Left ventricle myocardium inferior (tissue), 1 donor: ENCODE data around the gene ESRRB. TPM values are rescaled to one million over a fixed set of nuclear protein-coding genes. Genes with fewer than 3 reads are reported as not detected.

Experiments used
- DNase-seq: peaks from one replicate; pipeline ENCODE4 v3.0.0-alpha.2; 2020
- H3K27ac ChIP-seq: fragments of 200-600 bp; replicated peaks from 2 replicates; pipeline ENCODE4 v1.8.0; 2021
- H3K27me3 ChIP-seq: fragments of 200-600 bp; 2 replicates; pipeline ENCODE4 v1.8.0; 2021; ENCODE audit warnings: low read depth
- H3K36me3 ChIP-seq: fragments of 200-600 bp; 2 replicates; pipeline ENCODE4 v1.8.0; 2021
- H3K4me1 ChIP-seq: fragments of 200-600 bp; 2 replicates; pipeline ENCODE4 v1.8.0; 2021
- H3K4me3 ChIP-seq: fragments of 200-600 bp; 2 replicates; pipeline ENCODE4 v1.8.0; 2021; ENCODE audit warnings: mild to moderate bottlenecking, moderate library complexity
- H3K9me3 ChIP-seq: fragments of 200-600 bp; replicated peaks from 2 replicates; pipeline ENCODE4 v1.8.0; 2021
- CTCF ChIP-seq: fragments of 200-600 bp; IDR thresholded peaks from 2 replicates; pipeline ENCODE4 v1.8.0; 2021; ENCODE audit warnings: antibody characterized with exemption, mild to moderate bottlenecking, borderline replicate concordance
- intact Hi-C: fragments of 100-400 bp; cut with micrococcal nuclease; formaldehyde crosslinking; loops from one replicate; pipeline ENCODE4 v1.11.0; 2022
- total RNA-seq: library from RNA; stranded (reverse); fragmentation: NEBNext Ultra II Directional; extraction: Animal tissue kit (Norgen Biotek cat#: 25700); gene quantifications from one replicate; pipeline ENCODE4 v1.2.1, GENCODE V29; 2021
- donor health status: DM: no; HTN: yes; CAD: no; lungs with severe emphysema.

Gene ESRRB
- total RNA-seq, 1 donor from 2014 or later: 16.9 TPM

GRCh38 chr14:76450476-76450875, 74.5 kb downstream of the ESRRB start:
- no peaks in the 10 kb centered on the region for H3K9me3 ChIP-seq
- H3K4me3 ChIP-seq: no peak overlapping the region
- no peaks in the 10 kb centered on the region for H3K36me3 ChIP-seq
- intact Hi-C loops: no loop called here
- no peak for DNase-seq
- no peaks in the 10 kb centered on the region for H3K4me1 ChIP-seq
- no peak overlapping the region for H3K27ac ChIP-seq
- TF ChIP-seq CTCF: no peak
- H3K27me3 ChIP-seq: no peaks in the 10 kb centered on the region

DNA sequence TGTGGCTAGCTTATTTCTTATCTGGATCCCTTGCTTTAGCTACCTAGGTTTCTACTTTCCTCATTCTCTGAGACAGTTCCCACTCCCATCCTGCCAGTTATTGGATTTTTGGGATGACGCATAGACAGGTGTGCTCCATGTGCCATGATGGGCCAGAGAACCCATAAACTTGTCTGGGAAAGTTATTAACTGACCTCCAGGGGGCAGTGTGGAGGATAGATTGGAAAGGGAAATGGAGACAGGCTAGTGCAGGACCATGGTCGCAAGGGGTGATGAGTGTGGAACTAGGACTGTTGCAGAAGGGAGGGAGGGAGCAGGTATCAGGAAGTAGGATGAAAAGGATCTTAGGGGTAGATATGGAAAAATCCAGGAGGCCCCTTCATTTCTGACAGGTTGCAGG, 80.3 kb downstream of the ESRRB start:
- intact Hi-C loops: no loop called here

DNA sequence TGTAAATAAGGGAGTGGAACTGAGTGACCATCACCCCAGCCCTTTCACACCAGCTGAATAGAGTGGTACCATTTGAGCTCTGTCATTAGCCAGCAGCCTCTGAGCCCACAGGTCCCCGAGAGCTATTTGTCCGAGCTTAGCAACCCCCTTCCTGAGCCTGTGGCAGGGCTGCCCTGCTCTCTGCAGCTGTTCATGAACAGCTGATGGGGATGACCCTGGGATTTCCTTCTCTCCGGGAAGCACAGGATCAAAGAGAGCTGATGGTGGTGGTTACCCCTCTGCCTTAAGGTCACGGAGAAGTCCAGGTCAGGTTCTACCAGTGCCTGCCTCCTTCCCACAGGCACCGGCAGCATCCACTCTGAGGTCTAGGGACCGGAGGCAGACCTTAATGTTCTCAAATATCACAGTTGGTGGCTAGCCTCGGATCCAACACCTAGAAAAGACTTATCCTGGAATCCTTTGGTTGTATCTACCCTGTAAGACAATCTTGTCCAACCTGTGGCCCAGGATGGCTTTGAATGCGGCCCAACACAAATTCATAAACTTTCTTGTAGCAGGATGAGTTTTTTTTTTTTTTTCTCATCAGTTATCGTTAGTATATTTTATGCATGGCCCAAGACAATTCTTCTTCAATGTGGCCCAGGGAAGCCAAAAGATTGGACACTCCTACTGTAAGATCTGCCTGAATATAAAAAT, 81.1 kb downstream of the ESRRB start:
- intact Hi-C loops: no loop called here

More for the DNA sequence above, 80.3 kb downstream of the ESRRB start:
- Histone ChIP-seq H3K4me3 (no peak overlapping the region), H3K27me3 (no peaks in the 10 kb centered on the region), H3K4me1 (no peaks in the 10 kb centered on the region), H3K36me3 (no peaks in the 10 kb centered on the region), H3K9me3 (no peaks in the 10 kb centered on the region), H3K27ac (no peak overlapping the region)
- peak; percentile 62 for TF ChIP-seq CTCF
- DNase-seq: no peak

GRCh38 chr14:76457841-76458240, 81.9 kb downstream of the ESRRB start:
- Histone ChIP-seq H3K36me3 (no peaks in the 10 kb centered on the region), H3K9me3 (no peaks in the 10 kb centered on the region), H3K27ac (no peak overlapping the region), H3K27me3 (no peaks in the 10 kb centered on the region), H3K4me3 (no peak overlapping the region), H3K4me1 (no peaks in the 10 kb centered on the region)
- TF ChIP-seq CTCF: no peak
- intact Hi-C loops: no loop called here
- DNase-seq: no peak

More for the DNA sequence above, 81.1 kb downstream of the ESRRB start:
- no peak overlapping the region for H3K4me3 ChIP-seq
- no peak overlapping the region for H3K27ac ChIP-seq
- no peaks in the 10 kb centered on the region for H3K4me1 ChIP-seq
- no peak for DNase-seq
- no peaks in the 10 kb centered on the region for H3K27me3 ChIP-seq
- no peaks in the 10 kb centered on the region for H3K9me3 ChIP-seq
- no peak for TF ChIP-seq CTCF
- H3K36me3 ChIP-seq: no peaks in the 10 kb centered on the region

DNA sequence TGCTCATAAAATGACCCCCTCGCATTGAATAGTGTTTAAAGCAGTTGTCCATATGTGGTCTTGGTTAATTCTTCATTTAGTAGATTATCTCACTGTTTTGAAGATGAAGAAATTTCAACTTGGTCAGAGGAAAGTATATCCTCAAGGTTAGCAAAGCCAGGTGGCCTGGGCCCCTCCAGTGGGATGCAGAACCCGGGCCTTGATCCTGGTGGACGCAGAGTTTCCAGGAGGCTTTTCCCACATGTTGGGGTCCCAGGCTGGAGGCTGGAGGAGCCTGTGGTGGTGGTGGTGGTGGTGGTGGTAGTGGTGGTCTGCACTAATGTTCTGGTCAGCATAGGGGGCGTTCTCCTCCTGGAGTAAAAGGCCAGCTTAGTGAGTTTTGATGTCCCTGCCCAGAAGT, 85.9 kb downstream of the ESRRB start:
- Histone ChIP-seq H3K4me1 (no peaks in the 10 kb centered on the region), H3K36me3 (no peaks in the 10 kb centered on the region), H3K27ac (no peak overlapping the region), H3K4me3 (no peak overlapping the region), H3K27me3 (no peaks in the 10 kb centered on the region), H3K9me3 (no peaks in the 10 kb centered on the region)
- TF ChIP-seq CTCF: no peak
- DNase-seq: no peak
- intact Hi-C loops: no loop called here
